A549 treated with CORT108297 at 1 μM for 4 hours (cell line): Measurements from ENCODE around the gene KCNJ10. TPM values are rescaled to one million over a fixed set of nuclear protein-coding genes. Genes with fewer than 3 reads are reported as not detected.

Experiments used
- total RNA-seq: library from RNA; stranded (reverse); fragments of 200-300 nt; extraction: Qiagen RNA extraction; gene quantifications from 5 replicates; pipeline ENCODE4 v1.2.3, GENCODE V29; 2022

The KCNJ10 gene
- 0.09 TPM in 1 of 5 replicates, not detected in the others for total RNA-seq

DNA sequence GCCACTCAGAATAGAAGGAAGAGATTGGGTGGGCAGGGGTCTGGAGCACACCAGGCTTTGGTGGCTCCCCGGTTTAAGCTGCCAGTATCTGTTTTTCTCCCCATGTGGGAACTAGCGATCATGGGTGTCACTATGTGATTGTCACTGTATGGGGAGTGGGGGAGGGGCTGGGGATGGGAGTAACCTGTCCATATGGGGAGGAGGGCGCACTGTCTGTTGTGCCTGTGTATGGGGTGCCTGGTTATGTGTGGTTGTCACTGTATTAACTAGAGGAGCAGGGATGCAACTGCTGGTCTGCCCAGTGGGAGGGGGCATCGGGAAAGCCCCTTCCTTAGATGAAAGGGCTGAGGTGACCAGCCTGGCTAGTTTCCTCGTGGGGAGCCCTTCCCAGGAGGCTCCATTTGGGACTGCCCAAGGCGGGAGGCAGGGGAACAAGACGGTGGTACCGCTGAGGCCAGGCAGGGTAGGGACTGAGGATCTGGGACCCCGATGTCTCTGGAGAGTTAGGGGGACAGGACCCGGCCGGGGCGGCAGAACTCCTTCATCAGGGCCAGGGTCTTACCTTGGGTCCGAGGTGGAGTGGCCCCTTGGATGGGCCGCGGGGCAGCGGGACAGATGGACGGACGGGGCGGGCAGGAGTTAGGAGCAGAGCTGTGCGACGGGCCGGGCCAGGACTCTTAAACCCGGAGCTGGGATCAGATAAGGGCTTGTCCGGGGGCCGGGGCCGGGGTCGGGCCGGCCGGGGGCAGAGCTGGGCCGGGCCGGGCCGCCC is at the start of gene KCNJ10:
Gene KCNJ10, minus strand, starts transcription at position 701 of the 772 bp plus-strand sequence. CDS start 27,628 bp downstream, outside the sequence.

DNA sequence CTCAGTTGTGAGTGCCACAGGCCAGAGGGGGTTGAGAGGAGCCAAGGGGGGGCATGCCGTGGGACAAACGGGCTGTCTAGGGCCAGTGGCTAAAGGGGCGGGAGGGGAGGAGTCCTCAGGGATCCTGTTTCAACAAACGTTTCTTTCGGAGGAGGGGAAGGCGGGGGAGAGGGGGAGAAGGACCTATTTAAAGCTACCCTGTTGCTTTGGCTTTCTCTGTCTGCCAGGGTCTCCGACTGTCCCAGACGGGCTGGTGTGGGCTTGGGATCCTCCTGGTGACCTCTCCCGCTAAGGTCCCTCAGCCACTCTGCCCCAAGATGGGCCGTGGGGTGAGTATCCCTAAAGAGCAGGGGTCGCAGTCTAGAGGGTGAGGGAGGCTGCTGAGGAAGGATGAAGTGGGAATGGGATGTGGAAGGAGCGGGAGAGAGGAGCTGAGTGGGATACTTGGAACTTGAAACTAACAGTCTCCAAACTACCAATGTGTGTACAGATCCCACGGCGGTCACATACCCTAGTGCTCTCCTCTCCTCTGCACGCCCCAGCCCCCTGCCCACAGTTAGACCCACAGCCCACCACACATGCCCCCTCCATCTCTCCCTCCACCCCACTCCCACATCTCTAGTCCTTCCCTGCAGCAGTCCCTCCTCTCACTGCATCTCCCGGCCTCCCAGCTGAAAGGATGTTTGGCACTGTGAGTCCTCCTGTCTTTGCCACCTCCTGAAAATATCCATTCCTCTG is 45.8 kb upstream of the KCNJ10 start, which contains the start of gene ATP1A2:
Gene ATP1A2, plus strand, starts transcription at position 215 of the 738 bp plus-strand sequence. Its CDS starts 103 bp downstream, at position 318.

GRCh38 chr1:160097911-160098851 is 28.2 kb upstream of the KCNJ10 start, which contains the start of gene IGSF8:
Gene IGSF8, minus strand, starts transcription at chr1:160098619. Its CDS starts 147 bp downstream, at chr1:160098472.

GRCh38 chr1:160081261-160081936 is 11.4 kb upstream of the KCNJ10 start, which contains the start of gene KCNJ9:
Gene KCNJ9, plus strand, starts transcription at chr1:160081538. Its CDS starts 2,493 bp downstream, at chr1:160084031.

GRCh38 chr1:160031365-160032164 is 38.4 kb downstream of the KCNJ10 start, which contains the start of gene PIGM:
Gene PIGM, minus strand, starts transcription at chr1:160031990. Its CDS starts 251 bp downstream, at chr1:160031739.

GRCh38 chr1:159953536-159954515 is 116.1 kb downstream of the KCNJ10 start, which contains the start of gene SLAMF9:
Gene SLAMF9, minus strand, starts transcription at chr1:159954237. Its CDS starts 100 bp downstream, at chr1:159954137.

Other genes starting within 250 kb of the KCNJ10 start
- gene SLAMF8, start 243.3 kb downstream of the KCNJ10 start, total RNA-seq = 0.03 TPM in 1 of 5 replicates, not detected in the others
- 0.05 TPM in 2 of 5 replicates, not detected in the others for gene VSIG8, start 207.5 kb downstream of the KCNJ10 start, total RNA-seq
- gene CFAP45, start 170.0 kb downstream of the KCNJ10 start, total RNA-seq = 0.61 to 0.79 TPM (median 0.73 TPM) in 5 replicates
- 1,030 to 1,080 TPM (median 1,063 TPM) in 5 replicates for gene TAGLN2, start 144.7 kb downstream of the KCNJ10 start, total RNA-seq
- 0.17 to 0.29 TPM (median 0.22 TPM) in 5 replicates for gene IGSF9, start 124.5 kb downstream of the KCNJ10 start, total RNA-seq
- gene SLAMF9, start 115.9 kb downstream of the KCNJ10 start, total RNA-seq = 0.13 to 0.83 TPM (median 0.40 TPM) in 5 replicates
- gene PIGM, start 38.2 kb downstream of the KCNJ10 start, total RNA-seq = 4.1 to 4.6 TPM (median 4.4 TPM) in 5 replicates
- 0.02 TPM in 1 of 5 replicates, not detected in the others for gene KCNJ9, start 11.4 kb upstream of the KCNJ10 start, total RNA-seq
- 6.0 to 10.1 TPM (median 10.0 TPM) in 5 replicates for gene IGSF8, start 28.5 kb upstream of the KCNJ10 start, total RNA-seq
- gene ATP1A2, start 45.6 kb upstream of the KCNJ10 start, total RNA-seq = 0.03 to 0.20 TPM (median 0.07 TPM) in 4 of 5 replicates, not detected in the other
- gene ATP1A4, start 81.4 kb upstream of the KCNJ10 start, total RNA-seq = not detected in 5 replicates
- not detected in 5 replicates for gene CASQ1, start 120.4 kb upstream of the KCNJ10 start, total RNA-seq
- 180 to 213 TPM (median 195 TPM) in 5 replicates for gene PEA15, start 135.2 kb upstream of the KCNJ10 start, total RNA-seq
- gene DCAF8, start 192.4 kb upstream of the KCNJ10 start, total RNA-seq = 44.4 to 56.1 TPM (median 53.8 TPM) in 5 replicates
- 20.8 to 27.6 TPM (median 23.3 TPM) in 5 replicates for gene PEX19, start 215.0 kb upstream of the KCNJ10 start, total RNA-seq